ENCODE data around the gene CALR. TPM values are rescaled to one million over a fixed set of nuclear protein-coding genes. Genes with fewer than 3 reads are reported as not detected.
A peak's percentile ranks its signal among the peaks of the same experiment; 100 is the strongest.

The CALR gene
- total and polyA plus RNA-seq, 9 of the 15 experiments (the other 6 are each of a cell fraction or from before 2014, with no cell fraction given) = 126 to 811 (median 642) TPM

GRCh38 chr19:12939975-12940423 lies 1.6 kb downstream of the CALR start (continued):
- TF ChIP-seq FOXK2 (conservative IDR thresholded peaks at IDR 0.05 in 1 of 2, IDR thresholded peaks at IDR 0.05 in 1 of 2; ENCODE audit: low read depth in 2 of 2) (no peak), CHD1 (IDR thresholded peaks at IDR 0.05; ENCODE audit: low read length) (no peak), MGA (IDR thresholded peaks at IDR 0.05) (no peak), THRB (CRISPR knock-in tag; conservative IDR thresholded peaks at IDR 0.05) (no peak), SIRT6 (IDR thresholded peaks at IDR 0.05; ENCODE audit: low read depth, low read length) (peak; percentile 48), FOXP4 (CRISPR knock-in tag; IDR thresholded peaks at IDR 0.05; ENCODE audit: borderline replicate concordance) (peak; percentile 62; the same call in 1 of the 2 replicates), KAT7 (CRISPR knock-in tag; IDR thresholded peaks at IDR 0.05; ENCODE audit: borderline replicate concordance) (peak; percentile 74), FOXK1 (CRISPR knock-in tag; IDR thresholded peaks at IDR 0.05; ENCODE audit: borderline replicate concordance) (0 out of 2 replicates have a peak, but pooled peaks have one; percentile 37), HOXB6 (CRISPR knock-in tag; IDR thresholded peaks at IDR 0.05; ENCODE audit: borderline replicate concordance) (no peak), DMBX1 (CRISPR knock-in tag; IDR thresholded peaks at IDR 0.05; ENCODE audit: borderline replicate concordance) (no peak), CBX2 (IDR thresholded peaks at IDR 0.05; ENCODE audit: insufficient read depth, low read length, poor library complexity, severe bottlenecking) (no peak), BACH1 (tag; IDR thresholded peaks at IDR 0.05) (no peak), POLR2AphosphoS2 (IDR thresholded peaks at IDR 0.05; ENCODE audit: low read length) (0 out of 2 replicates have a peak, but pooled peaks have one; percentile 3)
